Measurements from ENCODE around the gene SLC22A14.

DNA sequence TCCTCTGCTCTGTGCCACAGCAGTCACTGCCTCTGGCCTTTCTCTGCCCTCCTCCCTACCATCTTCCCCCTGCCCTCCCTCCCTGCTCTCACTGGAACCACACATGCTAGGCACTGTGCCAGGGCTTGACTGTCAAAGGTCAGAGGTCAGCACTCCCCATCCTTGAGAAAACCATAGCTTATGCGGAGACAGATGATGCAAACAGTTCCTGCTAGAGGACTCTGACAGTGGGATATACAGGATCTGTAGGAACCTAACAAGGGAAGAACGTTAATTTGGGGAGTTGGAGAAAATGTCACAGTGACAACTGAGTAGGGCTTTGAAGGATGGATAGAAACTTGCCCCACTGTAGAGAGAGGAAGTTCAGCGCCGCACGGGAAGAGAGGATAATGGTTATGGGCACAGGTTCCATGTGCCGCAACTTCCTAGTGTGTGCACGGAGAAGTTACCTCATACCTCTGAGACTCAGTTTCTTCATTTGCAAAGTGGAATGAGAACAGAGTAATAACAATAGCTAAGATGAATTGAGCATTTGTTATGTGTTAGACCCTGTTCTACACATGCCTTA lies 35.2 kb downstream of the SLC22A14 start:
- TF ChIP-seq, protein P1, sequence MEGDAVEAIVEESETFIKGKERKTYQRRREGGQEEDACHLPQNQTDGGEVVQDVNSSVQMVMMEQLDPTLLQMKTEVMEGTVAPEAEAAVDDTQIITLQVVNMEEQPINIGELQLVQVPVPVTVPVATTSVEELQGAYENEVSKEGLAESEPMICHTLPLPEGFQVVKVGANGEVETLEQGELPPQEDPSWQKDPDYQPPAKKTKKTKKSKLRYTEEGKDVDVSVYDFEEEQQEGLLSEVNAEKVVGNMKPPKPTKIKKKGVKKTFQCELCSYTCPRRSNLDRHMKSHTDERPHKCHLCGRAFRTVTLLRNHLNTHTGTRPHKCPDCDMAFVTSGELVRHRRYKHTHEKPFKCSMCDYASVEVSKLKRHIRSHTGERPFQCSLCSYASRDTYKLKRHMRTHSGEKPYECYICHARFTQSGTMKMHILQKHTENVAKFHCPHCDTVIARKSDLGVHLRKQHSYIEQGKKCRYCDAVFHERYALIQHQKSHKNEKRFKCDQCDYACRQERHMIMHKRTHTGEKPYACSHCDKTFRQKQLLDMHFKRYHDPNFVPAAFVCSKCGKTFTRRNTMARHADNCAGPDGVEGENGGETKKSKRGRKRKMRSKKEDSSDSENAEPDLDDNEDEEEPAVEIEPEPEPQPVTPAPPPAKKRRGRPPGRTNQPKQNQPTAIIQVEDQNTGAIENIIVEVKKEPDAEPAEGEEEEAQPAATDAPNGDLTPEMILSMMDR (IDR thresholded peaks at IDR 0.05; ENCODE audit: low read length) = no peak
- TF ChIP-seq EZH2 (IDR thresholded peaks at IDR 0.05; ENCODE audit: borderline replicate concordance, low read length) = no peak

Data from OCI-LY1 (cell line).